IPS DF 6.9 (cell line): ENCODE data around the gene TSPAN14.
"Not testable (repeated sequence)": the region's sequence is repeated elsewhere in the genome, so short reads cannot be mapped to it uniquely, and the experiment has no call there.

Experiments
- DNase-seq: peaks from one replicate; pipeline ENCODE4 v3.0.0-alpha.2; 2013; ENCODE audit warnings: low read depth, low spot score
- H3K27ac ChIP-seq: one replicate; pipeline ENCODE4 v1.5.1; 2013; ENCODE audit warnings: low read length, control low read depth
- H3K27me3 ChIP-seq: 2 replicates; pipeline ENCODE4 v1.6.1; 2013; ENCODE audit warnings: mild to moderate bottlenecking, low read length; ENCODE audit not compliant: control insufficient read depth, insufficient read depth
- H3K36me3 ChIP-seq: 2 replicates; pipeline ENCODE4 v1.6.1; 2013; ENCODE audit warnings: low read length; ENCODE audit not compliant: control insufficient read depth, insufficient read depth
- H3K4me1 ChIP-seq: 2 replicates; pipeline ENCODE4 v1.6.1; 2013; ENCODE audit warnings: low read length; ENCODE audit not compliant: control insufficient read depth, insufficient read depth
- H3K4me3 ChIP-seq: 2 replicates; pipeline ENCODE4 v1.5.1; 2013; ENCODE audit warnings: mild to moderate bottlenecking, low read length
- H3K9me3 ChIP-seq: 2 replicates; pipeline ENCODE4 v1.6.1; 2013; ENCODE audit warnings: low read length, inconsistent platforms; ENCODE audit not compliant: control insufficient read depth, insufficient read depth
- WGBS: extraction: QIAGEN DNeasy Blood & Tissue Kit; methylation state at CpG from one replicate; pipeline ENCODE4 v1.1.7; 2013; ENCODE audit warnings: mixed read lengths, missing lambda C conversion rate; ENCODE audit not compliant: insufficient read length, insufficient coverage; 5-methylcytosine and 5-hydroxymethylcytosine counted together

Gene TSPAN14

GRCh38 chr10:80480373-80480772 is 26.3 kb downstream of the TSPAN14 start:
- not testable (repeated sequence) for H3K27me3 ChIP-seq, H3K27ac ChIP-seq, H3K4me3 ChIP-seq, DNase-seq, H3K36me3 ChIP-seq, H3K9me3 ChIP-seq, H3K4me1 ChIP-seq
- WGBS, result no CpG with 5 or more reads among the region's 6 CpGs

GRCh38 chr10:80480852-80481251 is 26.7 kb downstream of the TSPAN14 start:
- Histone ChIP-seq H3K4me3 (no peak overlapping the region), H3K9me3 (no peaks in the 10 kb centered on the region), H3K27ac (no peak overlapping the region), H3K27me3 (no peaks in the 10 kb centered on the region), H3K36me3 (no peaks in the 10 kb centered on the region), H3K4me1 (peaks cover 1% of the 10 kb centered on the region)
- no CpG with 5 or more reads among the region's 5 CpGs for WGBS
- no peak for DNase-seq

GRCh38 chr10:80484243-80484642 is 30.1 kb downstream of the TSPAN14 start:
- H3K27me3 ChIP-seq, result no peaks in the 10 kb centered on the region
- H3K9me3 ChIP-seq, result no peaks in the 10 kb centered on the region
- no peak for DNase-seq
- no peak overlapping the region for H3K27ac ChIP-seq
- peaks cover 6% of the 10 kb centered on the region for H3K4me1 ChIP-seq
- WGBS, result no CpG with 5 or more reads among the region's 6 CpGs
- no peaks in the 10 kb centered on the region; the same call in 1 of the 2 replicates for H3K36me3 ChIP-seq
- no peak overlapping the region for H3K4me3 ChIP-seq

GRCh38 chr10:80484676-80485075 is 30.6 kb downstream of the TSPAN14 start:
- H3K36me3 ChIP-seq, result no peaks in the 10 kb centered on the region; the same call in 1 of the 2 replicates
- DNase-seq, result no peak
- H3K9me3 ChIP-seq, result no peaks in the 10 kb centered on the region
- H3K4me1 ChIP-seq, result peaks cover 6% of the 10 kb centered on the region
- H3K27ac ChIP-seq, result no peak overlapping the region
- H3K27me3 ChIP-seq, result no peaks in the 10 kb centered on the region
- no peak overlapping the region for H3K4me3 ChIP-seq

- WGBS, result no CpG with 5 or more reads among the region's 10 CpGs
- H3K9me3 ChIP-seq, result no peaks in the 10 kb centered on the region
- H3K4me1 ChIP-seq, result peaks cover 6% of the 10 kb centered on the region
- H3K27ac ChIP-seq, result no peak overlapping the region
- H3K27me3 ChIP-seq, result no peaks in the 10 kb centered on the region
- DNase-seq, result no peak
- H3K4me3 ChIP-seq, result no peak overlapping the region
- no peaks in the 10 kb centered on the region; the same call in 1 of the 2 replicates for H3K36me3 ChIP-seq
Measured at GRCh38 chr10:80485076-80485945, 31.2 kb downstream of the TSPAN14 start.

- no peak for DNase-seq
- peaks cover 6% of the 10 kb centered on the region for H3K4me1 ChIP-seq
- no CpG with 5 or more reads among the region's 17 CpGs for WGBS
- H3K4me3 ChIP-seq, result no peak overlapping the region
- H3K9me3 ChIP-seq, result no peaks in the 10 kb centered on the region
- peaks cover under 1% of the 10 kb centered on the region for H3K36me3 ChIP-seq
- H3K27me3 ChIP-seq, result no peaks in the 10 kb centered on the region
- no peak overlapping the region for H3K27ac ChIP-seq
Measured at GRCh38 chr10:80485946-80486764, 32.0 kb downstream of the TSPAN14 start.

- H3K4me1 ChIP-seq, result peaks cover 6% of the 10 kb centered on the region
- DNase-seq, result no peak
- WGBS, result no CpG with 5 or more reads among the region's 9 CpGs
- no peaks in the 10 kb centered on the region for H3K9me3 ChIP-seq
- no peak overlapping the region for H3K4me3 ChIP-seq
- no peak overlapping the region for H3K27ac ChIP-seq
- H3K27me3 ChIP-seq, result no peaks in the 10 kb centered on the region
- H3K36me3 ChIP-seq, result peaks cover 4% of the 10 kb centered on the region
Measured at GRCh38 chr10:80486785-80487420, 32.8 kb downstream of the TSPAN14 start.

- DNase-seq, result no peak
- Histone ChIP-seq H3K4me1 (peaks cover 6% of the 10 kb centered on the region), H3K27ac (no peak overlapping the region), H3K4me3 (no peak overlapping the region), H3K27me3 (no peaks in the 10 kb centered on the region), H3K36me3 (peaks cover 4% of the 10 kb centered on the region), H3K9me3 (no peaks in the 10 kb centered on the region)
- no CpG with 5 or more reads among the region's 4 CpGs for WGBS
Measured at GRCh38 chr10:80487421-80487785, 33.3 kb downstream of the TSPAN14 start.

- no peak for DNase-seq
- no CpG with 5 or more reads among the region's 14 CpGs for WGBS
Measured at GRCh38 chr10:80487791-80488538, 33.9 kb downstream of the TSPAN14 start.

GRCh38 chr10:80488539-80489066 is 34.5 kb downstream of the TSPAN14 start:
- Histone ChIP-seq H3K36me3 (peaks cover 4% of the 10 kb centered on the region), H3K27ac (no peak overlapping the region), H3K27me3 (no peaks in the 10 kb centered on the region), H3K4me1 (peaks cover 6% of the 10 kb centered on the region), H3K9me3 (no peaks in the 10 kb centered on the region), H3K4me3 (no peak overlapping the region)
- DNase-seq, result no peak
- no CpG with 5 or more reads among the region's 6 CpGs for WGBS

More at GRCh38 chr10:80487791-80488538, 33.9 kb downstream of the TSPAN14 start:
- H3K9me3 ChIP-seq, result no peaks in the 10 kb centered on the region
- no peaks in the 10 kb centered on the region for H3K27me3 ChIP-seq
- H3K27ac ChIP-seq, result no peak overlapping the region
- no peak overlapping the region for H3K4me3 ChIP-seq
- H3K36me3 ChIP-seq, result peaks cover 4% of the 10 kb centered on the region
- H3K4me1 ChIP-seq, result peaks cover 6% of the 10 kb centered on the region
